HG02938 (cell line): ENCODE measurements around the gene CNIH3.
"Not testable (repeated sequence)": the region's sequence is repeated elsewhere in the genome, so short reads cannot be mapped to it uniquely, and the experiment has no call there.

Experiments used
- ATAC-seq: cut with Tn5 transposase; IDR thresholded peaks from one replicate; pipeline ENCODE4 v1.9.1; 2021; ENCODE audit warnings: mild to moderate bottlenecking, moderate library complexity; ENCODE audit not compliant: unreplicated experiment

Gene CNIH3

DNA sequence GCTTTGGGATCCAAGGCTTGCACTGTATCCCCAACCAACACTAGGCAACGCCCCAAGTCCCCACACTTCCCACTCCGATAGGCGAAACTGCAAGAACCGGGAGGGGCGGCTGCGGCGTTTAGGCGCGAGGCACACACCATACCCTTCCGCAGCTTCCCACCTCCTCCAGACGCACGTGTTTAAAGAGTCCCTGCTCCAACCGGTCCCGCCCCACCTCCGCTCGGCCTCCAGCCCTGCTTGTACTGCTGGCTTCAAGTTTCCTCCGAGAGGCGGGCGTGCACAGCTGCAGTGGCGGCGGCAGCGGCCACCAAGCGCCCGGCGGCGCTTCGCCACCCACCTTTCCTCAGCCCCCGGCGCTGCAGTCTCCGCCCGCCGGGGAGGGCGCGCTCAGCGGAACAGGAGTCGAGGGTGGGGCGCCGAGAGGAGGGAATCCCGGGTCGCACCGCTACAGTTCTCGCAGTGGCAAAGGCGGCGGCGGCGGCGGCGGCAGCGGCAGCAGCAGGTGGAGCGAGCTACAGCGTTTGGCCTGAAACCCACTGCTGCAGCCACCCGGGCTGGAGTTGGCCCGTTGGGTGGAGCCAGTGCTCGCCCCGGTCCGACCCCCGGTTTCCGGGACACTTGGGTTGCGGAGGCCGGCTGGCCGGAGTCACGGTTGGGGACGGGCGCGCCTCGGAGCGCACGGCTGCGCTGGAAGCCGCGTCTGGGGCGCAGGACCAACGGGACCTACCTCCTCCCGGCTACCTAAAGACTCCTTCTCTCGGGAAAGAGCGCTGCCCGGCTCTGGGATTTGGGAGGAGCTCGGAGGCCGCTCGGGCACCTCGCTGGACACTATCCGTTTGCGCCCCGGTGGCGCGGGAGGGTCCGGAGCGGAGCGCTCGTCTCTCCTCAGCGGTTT is at the start of gene CNIH3:
Gene CNIH3 (plus strand): TSS at position 457 of the 895 bp plus-strand sequence. CDS start 858 bp downstream, outside the sequence.
- no peak for ATAC-seq

DNA sequence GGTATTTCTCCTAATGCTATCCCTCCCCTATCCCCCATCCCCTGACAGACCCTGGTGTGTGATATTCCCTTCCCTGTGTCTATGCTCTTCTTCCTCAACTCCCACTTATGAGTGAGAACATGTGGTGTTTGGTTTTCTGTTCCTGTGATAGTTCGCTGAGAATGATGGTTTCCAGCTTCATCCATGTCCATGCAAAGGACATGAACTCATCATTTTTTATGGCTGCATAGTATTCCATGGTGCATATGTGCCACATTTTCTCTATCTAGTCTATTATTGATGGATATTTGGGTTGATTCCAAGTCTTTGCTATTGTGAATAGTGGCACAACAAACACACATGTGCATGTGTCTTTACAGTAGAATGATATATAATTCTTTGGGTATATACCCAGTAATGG is 49.6 kb upstream of the CNIH3 start:
- not testable (repeated sequence) for ATAC-seq

DNA sequence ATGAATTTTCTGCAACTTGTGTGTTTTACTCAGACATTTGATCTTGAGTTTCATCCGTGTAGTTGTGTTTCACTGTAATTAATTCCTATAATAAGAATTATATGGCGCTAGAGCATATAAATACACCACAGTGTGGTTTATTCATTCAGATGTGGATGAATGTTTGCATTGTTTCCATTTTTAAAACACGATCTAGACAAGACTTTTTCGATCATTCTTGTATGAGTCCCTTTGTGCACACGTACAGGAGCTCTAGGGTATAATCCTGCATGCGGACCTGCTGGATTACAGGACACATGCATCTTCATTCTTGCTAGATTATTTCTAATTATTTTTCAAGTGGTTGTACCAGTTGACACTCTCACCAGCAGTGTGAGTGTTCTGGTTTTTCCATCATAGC is 46.8 kb upstream of the CNIH3 start:
- no peak for ATAC-seq

DNA sequence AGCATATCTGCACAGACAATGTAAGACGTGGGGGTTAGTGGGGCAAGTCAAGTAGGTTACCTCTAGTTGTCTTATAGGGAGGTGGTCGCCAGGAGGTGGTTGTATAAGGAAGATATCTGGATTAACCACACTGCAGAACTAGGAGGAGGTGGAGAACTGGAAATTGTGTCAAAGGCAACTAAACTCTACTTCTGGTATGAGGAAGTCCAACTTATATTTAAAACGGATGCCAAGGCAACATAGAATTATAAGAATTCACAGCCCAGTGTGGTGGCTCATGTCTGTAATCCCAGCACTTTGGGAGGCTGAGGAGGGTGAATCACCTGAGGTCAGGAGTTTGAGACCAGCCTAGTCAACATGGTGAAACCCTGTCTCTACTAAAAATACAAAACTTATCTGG is 44.1 kb upstream of the CNIH3 start:
- not testable (repeated sequence) for ATAC-seq

DNA sequence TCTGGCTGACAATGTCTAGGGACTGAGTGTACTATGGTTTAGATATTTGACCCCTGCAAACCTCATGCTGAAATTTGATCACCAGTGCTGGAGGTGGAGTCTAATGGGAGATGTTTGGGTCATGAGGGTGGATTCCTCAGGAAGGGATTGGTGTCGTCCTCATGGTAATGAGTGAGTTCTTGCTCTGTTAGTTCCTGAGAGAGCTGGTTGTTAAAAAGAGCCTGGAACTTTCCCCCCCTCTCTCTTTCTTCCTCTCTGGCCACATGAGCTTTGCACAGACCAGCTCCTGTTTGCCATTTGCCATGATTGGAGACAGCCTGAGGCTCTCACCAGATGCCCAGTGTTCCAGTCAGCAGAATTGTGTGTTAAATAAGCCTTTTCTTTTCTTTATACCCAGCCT is 36.6 kb upstream of the CNIH3 start:
- no peak for ATAC-seq

DNA sequence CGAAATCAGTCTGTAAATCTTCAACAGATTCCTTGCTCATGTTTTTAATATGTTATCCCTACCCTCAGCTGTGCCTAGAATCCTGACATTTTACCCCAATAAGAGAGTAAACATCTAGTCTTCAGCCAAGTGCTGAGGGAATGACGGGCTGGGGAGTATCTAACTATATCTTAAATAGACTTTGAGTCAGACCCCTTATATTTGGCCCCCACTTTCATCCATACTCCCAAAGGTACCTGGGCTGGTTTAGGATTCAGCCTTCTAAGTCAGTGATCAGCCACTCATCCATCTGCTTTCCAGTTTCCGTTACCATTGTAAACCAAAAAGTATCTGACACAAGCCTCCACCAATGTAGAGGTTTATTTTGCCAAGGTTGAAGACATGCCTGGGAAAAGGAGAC is 36.1 kb upstream of the CNIH3 start:
- no peak for ATAC-seq

DNA sequence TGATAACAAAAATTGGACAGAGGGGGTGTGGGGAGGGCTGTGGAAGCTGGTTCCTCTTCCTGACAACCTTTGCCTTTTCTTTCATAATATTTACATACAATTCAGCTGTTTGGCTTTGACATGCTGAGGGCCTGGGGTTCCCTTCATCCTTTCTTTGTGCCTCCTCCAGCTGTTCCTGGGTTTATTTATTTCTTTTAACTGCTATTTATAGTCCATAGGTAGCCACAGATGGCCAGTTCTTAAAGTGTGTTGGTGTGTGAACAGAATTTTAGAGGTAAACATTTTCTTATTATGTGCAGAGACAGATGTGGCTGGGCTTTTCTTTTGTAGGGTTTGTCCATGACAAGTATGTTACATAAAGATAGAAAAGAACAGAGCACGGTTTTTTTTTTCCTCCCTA is 34.1 kb upstream of the CNIH3 start:
- no peak for ATAC-seq

DNA sequence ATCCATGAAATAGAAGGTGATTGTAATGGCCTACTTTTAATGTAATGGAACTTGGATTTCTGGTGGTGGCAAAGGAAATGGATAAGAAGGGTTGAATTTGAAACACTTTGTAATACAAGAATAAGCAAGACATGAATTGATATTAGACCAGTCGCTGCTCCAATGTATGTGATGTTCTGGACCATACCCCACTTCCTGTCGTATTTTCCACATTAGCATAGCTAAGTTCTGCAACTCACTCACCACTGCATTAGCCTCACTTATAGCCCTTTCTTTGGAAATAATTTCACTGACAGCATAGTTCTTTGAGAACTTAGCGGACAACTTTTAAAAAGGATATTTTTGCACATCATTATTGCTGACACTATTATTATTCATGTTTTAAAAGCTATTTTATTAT is 32.3 kb upstream of the CNIH3 start:
- no peak for ATAC-seq

DNA sequence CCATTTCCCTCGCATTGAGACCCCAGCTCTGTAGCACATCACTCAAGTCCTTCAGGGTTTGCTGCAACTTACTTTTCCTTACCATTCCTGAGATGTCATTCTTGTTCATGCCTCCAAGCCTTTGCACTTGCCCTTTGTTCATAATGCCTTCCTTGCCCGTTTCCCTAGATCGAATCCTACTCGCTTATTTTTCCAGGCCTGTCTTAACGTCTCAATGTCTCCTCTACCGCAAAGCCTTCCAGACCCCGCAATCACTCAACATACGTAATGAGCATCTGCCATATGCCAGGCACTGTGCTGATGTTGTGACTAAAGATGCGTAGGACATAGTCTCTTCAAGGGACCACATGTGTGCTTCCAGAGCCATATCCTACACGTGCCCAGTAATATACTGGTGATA is 31.1 kb upstream of the CNIH3 start:
- ATAC-seq = no peak

DNA sequence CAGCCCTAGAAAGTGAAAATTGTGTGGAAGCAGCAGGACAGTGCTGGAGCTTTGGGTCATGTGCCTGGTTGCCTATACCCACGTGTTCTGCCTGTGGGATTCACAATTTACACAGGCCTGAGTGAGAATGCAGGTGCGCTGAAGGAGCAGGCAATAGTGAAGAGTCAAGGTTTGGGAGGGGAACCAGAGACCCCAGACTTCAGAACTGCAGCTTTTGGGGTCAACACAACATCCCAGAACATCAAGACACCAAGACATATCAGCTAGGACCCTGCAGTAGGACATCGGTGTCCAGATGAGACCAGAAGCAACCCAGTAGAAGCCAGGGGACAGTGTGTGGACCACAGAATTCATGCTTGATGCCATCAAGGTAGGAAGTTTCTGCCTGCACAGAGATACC is 29.1 kb upstream of the CNIH3 start:
- ATAC-seq = no peak

DNA sequence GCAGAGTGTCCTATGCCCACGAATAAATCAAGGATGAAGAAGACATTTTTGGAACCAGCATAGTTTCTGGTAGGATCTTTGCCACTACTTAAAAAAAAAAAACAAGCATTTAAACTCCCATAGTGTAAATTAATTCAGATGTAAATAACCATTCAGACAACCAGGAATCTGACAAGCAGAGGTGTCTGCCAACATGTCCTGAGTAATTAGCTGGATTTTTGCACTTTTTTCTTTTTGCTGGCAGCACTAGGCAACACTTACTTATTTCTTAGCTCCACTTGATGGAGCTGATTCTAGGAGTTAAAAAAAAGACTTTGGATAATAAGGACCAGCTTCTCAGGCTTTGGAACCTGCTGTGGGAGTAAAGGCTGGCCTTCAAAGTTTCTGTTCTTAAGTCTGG is 27.6 kb upstream of the CNIH3 start:
- no peak for ATAC-seq

DNA sequence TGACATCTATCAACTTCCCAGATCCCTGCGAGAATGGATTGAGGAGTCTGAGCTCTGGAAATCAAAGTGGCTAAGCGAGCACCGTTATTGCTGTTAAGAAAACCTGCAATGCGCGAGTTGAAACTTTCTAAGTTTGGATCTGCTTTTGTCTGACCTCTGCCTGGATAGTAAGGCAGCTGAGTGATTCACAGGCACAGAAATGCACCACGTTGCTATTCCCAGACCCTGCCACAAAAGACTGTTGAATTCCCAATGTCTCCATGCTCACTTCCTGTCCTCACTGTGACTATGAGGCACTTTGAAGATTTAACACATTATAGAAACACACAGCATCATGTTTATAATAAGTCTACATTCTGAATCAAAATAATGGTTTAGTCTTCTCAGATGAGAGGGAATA is 27.1 kb upstream of the CNIH3 start:
- no peak for ATAC-seq

DNA sequence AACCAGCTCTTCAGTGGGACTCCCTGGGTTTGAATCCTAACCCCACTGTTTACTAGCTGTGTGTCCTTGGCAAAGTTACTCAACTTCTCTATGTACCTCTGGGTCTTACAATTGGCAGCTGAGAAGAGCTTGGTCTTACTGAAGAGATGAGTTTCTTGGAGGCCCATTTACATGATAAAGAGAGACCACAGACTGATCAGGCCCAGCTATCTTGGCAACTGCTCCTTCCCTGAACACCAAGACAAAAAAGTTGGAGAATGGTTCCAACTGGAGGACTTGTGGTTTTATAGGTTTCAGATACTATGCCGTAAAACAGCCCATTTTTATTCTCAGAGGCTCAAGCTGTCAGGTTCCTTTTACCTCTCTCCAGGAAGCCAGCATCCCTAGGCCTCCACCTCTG is 24.8 kb upstream of the CNIH3 start:
- no peak for ATAC-seq

DNA sequence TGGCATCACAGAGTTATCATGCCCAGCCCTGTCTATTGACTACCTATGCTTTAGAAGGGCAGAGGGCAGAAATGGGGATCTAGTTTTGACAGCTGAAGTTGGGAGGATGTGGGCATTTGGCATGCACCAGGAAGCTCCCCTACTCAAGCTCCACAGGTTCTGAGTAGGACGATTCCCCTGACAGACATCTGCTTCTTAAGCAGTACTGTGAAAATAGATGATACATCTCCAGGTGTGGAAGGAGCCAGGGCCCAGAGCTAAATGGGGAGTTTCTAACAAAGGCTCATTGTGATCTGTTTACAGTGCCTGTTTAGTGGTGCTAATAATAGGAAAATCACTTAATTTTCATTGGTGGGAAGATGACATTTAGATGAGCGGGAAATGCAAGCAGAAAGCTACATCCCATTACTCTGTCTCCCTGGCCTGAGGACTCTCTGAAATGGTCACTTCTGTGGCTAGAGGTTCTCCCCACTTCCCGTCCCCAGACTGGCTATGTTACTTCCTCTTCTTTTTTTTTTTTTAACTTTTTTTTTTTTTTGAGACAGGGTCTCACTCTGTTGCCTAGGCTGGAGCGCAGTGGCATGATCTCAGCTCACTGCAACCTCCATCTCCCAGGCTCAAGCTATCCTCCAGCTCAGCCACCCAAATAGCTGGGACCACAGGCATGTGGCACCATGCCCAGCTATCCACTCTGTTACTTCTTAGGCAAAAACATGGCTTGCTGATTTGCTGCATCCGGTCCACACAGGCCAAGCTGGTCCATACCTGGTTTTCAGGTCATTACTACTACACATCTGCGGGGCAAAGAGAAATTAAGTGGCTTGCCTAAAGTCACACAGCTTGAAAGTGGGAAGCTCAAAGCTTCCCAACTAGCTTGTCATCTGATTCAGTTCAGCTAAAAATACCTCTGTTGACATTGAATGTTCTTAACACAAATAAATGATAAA is 23.2 kb upstream of the CNIH3 start:
- ATAC-seq = peak; percentile 61

DNA sequence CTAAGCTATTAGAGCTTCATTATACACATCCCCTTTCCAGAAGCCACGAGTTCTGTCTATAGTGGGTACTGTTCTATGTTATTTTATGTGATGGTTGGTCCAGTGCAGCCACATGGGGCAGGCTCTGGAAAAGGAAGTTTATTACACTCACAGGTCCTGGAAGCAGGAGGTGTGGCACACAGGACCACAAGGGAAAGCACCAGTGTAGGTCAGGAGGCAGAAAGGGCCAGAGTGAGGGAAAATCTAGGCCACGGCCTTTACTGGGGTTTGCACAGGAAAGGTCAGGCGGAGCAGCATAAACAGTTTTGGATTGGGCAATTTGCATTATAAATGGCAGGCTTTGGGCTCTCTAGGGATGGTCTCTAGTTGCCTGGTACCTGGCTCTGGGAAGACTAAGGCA is 21.8 kb upstream of the CNIH3 start:
- ATAC-seq = no peak

DNA sequence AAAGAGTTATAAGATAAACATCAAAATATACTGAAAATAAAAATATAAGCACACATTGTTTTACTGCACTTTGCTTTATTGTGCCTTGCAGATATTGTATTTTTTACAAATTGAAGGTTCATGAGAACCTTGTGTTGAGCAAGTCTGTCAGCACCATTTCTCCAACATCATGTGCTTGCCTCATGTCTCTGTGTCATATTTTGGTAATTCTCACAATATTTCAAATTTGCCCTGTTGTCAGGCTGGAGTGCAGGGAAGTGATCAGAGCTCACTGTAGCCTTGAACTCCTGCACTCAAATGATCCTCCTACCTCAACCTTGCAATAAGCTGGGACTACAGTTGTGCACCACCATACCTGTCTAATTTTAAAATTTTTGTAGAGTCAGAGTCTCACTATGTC is 21.3 kb upstream of the CNIH3 start:
- no peak for ATAC-seq

DNA sequence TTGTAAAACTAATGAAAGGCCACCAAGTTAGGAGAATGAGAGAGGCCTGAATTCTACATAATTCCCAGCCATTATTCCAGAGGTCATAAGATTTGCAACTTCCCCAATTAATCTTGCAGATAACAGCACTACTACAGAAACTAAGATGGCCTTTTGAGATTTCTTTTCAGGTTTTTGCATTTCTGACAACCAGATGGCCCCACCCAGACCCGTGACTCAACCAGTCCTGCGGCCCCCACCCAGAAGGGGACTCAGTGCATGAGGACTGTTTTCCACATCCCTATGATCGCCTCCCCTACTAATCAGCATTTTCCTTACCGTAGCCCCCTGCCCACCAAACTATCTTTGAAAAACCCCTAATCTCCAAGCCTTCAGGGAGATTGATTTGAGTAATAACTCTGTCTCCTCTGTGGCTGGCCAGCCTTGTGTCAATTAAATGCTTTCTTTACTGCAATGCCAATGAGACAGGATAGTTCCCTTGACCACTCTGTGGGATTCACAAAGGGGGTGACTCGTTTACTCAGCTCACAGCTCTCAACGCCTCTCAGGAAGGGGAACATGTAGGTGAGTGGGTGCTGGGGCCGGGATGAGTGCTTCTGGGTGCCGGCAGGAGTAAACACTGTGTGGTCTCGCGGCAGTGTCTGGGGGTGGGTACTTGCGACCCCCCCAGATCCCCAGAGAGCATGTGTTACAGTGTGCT is 10.5 kb upstream of the CNIH3 start:
- no peak for ATAC-seq

DNA sequence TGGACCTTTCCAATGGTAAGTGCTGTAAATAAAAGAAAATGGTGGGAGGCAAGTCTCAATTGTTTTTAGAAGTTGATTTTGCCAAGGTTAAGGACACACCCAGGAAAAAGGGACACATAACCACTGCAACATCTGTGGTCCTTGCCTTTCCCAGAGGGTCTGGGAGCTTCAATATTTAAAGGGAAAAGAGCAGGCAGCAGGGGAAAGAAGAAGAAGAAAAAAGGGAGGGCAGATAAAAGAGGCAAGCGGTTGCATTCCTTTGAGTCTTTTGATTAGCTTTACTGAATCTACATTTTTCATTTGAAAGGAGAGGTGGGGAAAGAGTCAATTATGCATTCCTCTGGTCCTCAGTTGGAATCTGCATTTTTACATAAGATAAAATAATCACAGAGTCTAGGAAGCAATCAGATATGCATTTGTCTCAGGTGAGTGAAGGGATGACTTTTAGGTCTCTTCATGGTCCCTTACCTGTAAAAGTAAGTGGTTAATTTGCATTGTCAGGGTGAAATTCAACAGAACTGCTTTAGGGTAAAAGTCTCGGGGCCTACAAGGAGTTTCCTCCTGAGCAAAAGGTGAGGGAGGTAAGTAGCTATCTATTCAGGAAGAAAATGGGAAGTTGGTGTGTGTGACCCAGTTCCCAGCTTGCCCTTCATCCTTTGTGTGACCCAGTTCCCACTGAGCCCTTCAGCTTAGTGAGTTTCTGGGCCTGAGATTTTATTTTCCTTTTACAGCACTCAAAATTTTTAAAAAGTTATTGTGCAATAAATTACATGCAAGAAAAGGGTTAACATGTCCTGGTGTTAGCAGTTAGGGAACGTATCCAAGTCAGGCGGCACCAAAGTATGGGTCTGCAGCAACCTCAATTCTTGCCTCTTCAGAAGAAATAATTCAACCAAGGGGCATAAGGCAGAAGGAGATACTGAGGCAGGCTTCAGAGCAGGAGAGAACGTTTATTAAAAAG is 8.6 kb upstream of the CNIH3 start:
- no peak for ATAC-seq

DNA sequence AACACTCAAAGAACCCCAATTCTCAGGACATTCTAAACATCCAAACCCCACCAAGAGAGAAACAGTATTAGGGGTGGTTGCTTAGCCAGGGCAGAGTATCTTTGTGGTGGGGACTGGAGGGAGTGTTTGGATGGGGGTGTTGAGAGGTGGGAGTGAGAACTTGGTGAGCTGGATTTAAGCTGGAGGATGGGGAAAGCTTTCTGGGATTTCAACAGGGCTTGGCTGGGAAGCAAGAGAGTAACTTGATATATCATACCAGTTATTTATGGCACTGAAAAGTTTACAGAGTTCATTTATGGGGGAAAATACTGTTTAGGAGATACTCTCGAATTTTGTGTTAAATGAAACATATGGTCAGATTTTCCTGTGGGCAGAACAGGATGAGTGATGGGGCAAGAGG is 6.8 kb upstream of the CNIH3 start:
- ATAC-seq = no peak

DNA sequence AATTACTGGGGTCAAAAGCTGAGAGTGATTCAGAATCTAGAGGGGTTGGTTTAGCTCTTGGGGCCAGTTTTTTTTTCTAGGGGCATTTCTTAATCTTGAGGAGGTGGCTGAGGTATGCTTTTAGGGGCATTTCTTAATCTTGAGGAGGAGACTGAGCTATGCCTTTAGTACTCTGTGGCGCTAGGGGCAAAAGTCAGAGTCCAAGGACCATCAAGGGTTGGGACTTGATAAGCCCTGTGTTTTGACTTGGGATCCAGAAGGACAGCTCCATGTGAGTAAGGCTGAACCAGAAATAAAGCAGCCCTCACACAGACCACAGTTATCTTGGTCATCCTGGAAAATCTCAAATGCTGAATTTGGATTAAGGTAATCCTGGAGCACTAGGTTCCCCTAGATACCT is 3.9 kb upstream of the CNIH3 start:
- ATAC-seq = no peak
